Measurements from ENCODE around the gene AKAP9.

- no peak for TF ChIP-seq CTCF (optimal IDR thresholded peaks at IDR 0.05 in 1 of 3, IDR thresholded peaks at IDR 0.05 in 1 of 3, conservative IDR thresholded peaks at IDR 0.05 in 1 of 3; ENCODE audit: extremely low read depth in 1 of 3, insufficient read depth in 2 of 3, low read length in 3 of 3)
- TF ChIP-seq EZH2 (IDR thresholded peaks at IDR 0.05; ENCODE audit: low read length), result no peak
Measured at GRCh38 chr7:92088266-92088665, 147.6 kb downstream of the AKAP9 start.
